GM12891 (cell line): ENCODE data around the gene GAN.

ENCODE experiments used
- PAX5 ChIP-seq: IDR thresholded peaks from 2 replicates; pipeline ENCODE4 v1.6.1; 2011; ENCODE audit warnings: low read length, moderate library complexity, mild to moderate bottlenecking; ENCODE audit not compliant: insufficient read depth, severe bottlenecking
- POLR2A ChIP-seq: IDR thresholded peaks from 2 replicates; pipeline ENCODE4 v1.6.1; 2011; ENCODE audit warnings: low read depth, low read length, control low read depth
- POLR2AphosphoS5 ChIP-seq: IDR thresholded peaks from 2 replicates; pipeline ENCODE4 v1.6.1; 2011; ENCODE audit warnings: low read depth, low read length, control low read depth
- TAF1 ChIP-seq: IDR thresholded peaks from 2 replicates; pipeline ENCODE4 v1.6.1; 2011; ENCODE audit warnings: low read depth, low read length, control low read depth

- TF ChIP-seq PAX5, result no peak
- no peak for TF ChIP-seq POLR2A
- TF ChIP-seq POLR2AphosphoS5, result no peak
- no peak for TF ChIP-seq TAF1
These were observed 55.2 kb downstream of the GAN start for GRCh38 chr16:81369888-81370504.
